Endothelial cell of umbilical vein (primary cell): ENCODE results near the gene CBFA2T3. TPM values are rescaled to one million over a fixed set of nuclear protein-coding genes. Genes with fewer than 3 reads are reported as not detected.

ENCODE experiments used
- BruUV-seq: library from RNA; stranded (reverse); fragments of 400-500 nt; replicated peaks from 2 replicates; lab custom pipeline; 2021; lab: Mats Ljungman, UMichigan
- CTCF ChIA-PET: fragments of 300-600, 350-600 bp; sonication (Branson Sonifier 250); formaldehyde crosslinking; loops from one replicate; lab custom pipeline; 2021; ENCODE audit warnings: antibody characterized with exemption, inconsistent platforms; lab: Charles Lee
- POLR2A ChIA-PET: fragments of 300-600, 350-600 bp; sonication (Branson Sonifier 250); formaldehyde crosslinking; loops from one replicate; lab custom pipeline; 2021; ENCODE audit warnings: antibody characterized with exemption, inconsistent platforms; lab: Charles Lee
- DNase-seq: peaks from one replicate; pipeline ENCODE4 v3.0.0-alpha.2; 2011; ENCODE audit warnings: low read depth, low spot score
- FAIRE-seq: peaks from 2 replicates; lab custom pipeline; 2011; peaks lifted over from hg19 to GRCh38; lab: Jason Lieb, UNC
- H2AFZ ChIP-seq: 2 replicates; pipeline ENCODE4 v1.6.0; 2012; ENCODE audit warnings: low read depth, low read length, control low read depth, inconsistent platforms
- H3K27ac ChIP-seq: 2 replicates; pipeline ENCODE4 v1.5.1; 2011; ENCODE audit warnings: low read depth, mild to moderate bottlenecking, control low read depth, low read length, moderate library complexity; ENCODE audit not compliant: insufficient read depth
- H3K27me3 ChIP-seq, 2 experiments: 2 replicates each; pipeline versions ENCODE4 v1.6.0 to v1.6.1; 2011; ENCODE audit warnings: low read length in 2 of 2, mixed read lengths in 1 of 2; ENCODE audit not compliant: control insufficient read depth in 2 of 2, insufficient read depth in 2 of 2
- H3K36me3 ChIP-seq, 2 experiments: 2 replicates in 1 of 2; 3 replicates in 1 of 2; pipeline ENCODE4 v1.5.1; 2011; ENCODE audit warnings: low read length in 2 of 2, mild to moderate bottlenecking in 1 of 2, moderate library complexity in 1 of 2; ENCODE audit not compliant: control insufficient read depth in 2 of 2, insufficient read depth in 2 of 2; ENCODE audit errors: extremely low read depth in 1 of 2
- H3K4me1 ChIP-seq: 3 replicates; pipeline ENCODE4 v1.5.1; 2011; ENCODE audit warnings: mild to moderate bottlenecking, low read length; ENCODE audit not compliant: control insufficient read depth, insufficient read depth; ENCODE audit errors: extremely low read depth
- H3K4me2 ChIP-seq: 2 replicates; pipeline ENCODE4 v1.6.1; 2011; ENCODE audit warnings: low read length, control low read depth, mixed read lengths; ENCODE audit not compliant: insufficient read depth
- H3K4me3 ChIP-seq, 3 experiments: fragments of 200-600 bp in 1 of 3; sonication (generic), shearing (Covaris generic) in 1 of 3; replicated peaks in 1 of 3; 2 replicates each; pipeline ENCODE4 v1.5.1; 2011 to 2016; ENCODE audit warnings: control low read depth in 3 of 3, low read length in 3 of 3, mild to moderate bottlenecking in 2 of 3, inconsistent platforms in 1 of 3, low read depth in 1 of 3, moderate library complexity in 1 of 3; ENCODE audit not compliant: insufficient read depth in 1 of 3
- H3K79me2 ChIP-seq: 2 replicates; pipeline ENCODE4 v1.6.0; 2012; ENCODE audit warnings: low read length, inconsistent platforms; ENCODE audit not compliant: control insufficient read depth, insufficient read depth
- H3K9ac ChIP-seq: replicated peaks from 2 replicates; pipeline ENCODE3; 2011; ENCODE audit warnings: low read length, control low read depth; ENCODE audit not compliant: insufficient read depth; ENCODE audit errors: extremely low read depth
- H3K9me1 ChIP-seq: replicated peaks from 3 replicates; pipeline ENCODE4 v1.6.0; 2011; ENCODE audit warnings: mild to moderate bottlenecking, low read length; ENCODE audit not compliant: control insufficient read depth, insufficient read depth; ENCODE audit errors: extremely low read depth
- H3K9me3 ChIP-seq: replicated peaks from 2 replicates; pipeline ENCODE4 v1.5.1; 2012; ENCODE audit warnings: low read length, inconsistent platforms; ENCODE audit not compliant: control insufficient read depth, insufficient read depth
- H4K20me1 ChIP-seq: replicated peaks from 2 replicates; pipeline ENCODE3; 2011; ENCODE audit warnings: mild to moderate bottlenecking, low read length; ENCODE audit not compliant: control insufficient read depth, insufficient read depth; ENCODE audit errors: extremely low read depth
- CTCF ChIP-seq, 2 donors: IDR thresholded peaks; 1 replicate in 1 of 2; 2 replicates in 1 of 2; pipeline ENCODE4 v1.5.1; 2011; ENCODE audit warnings: low read length in 2 of 2, mild to moderate bottlenecking in 2 of 2, moderate library complexity in 2 of 2, control low read depth in 1 of 2, inconsistent platforms in 1 of 2, low read depth in 1 of 2; ENCODE audit not compliant: insufficient read depth in 1 of 2; ENCODE audit errors: extremely low read depth in 1 of 2
- EZH2 ChIP-seq: IDR thresholded peaks from 2 replicates; pipeline ENCODE4 v1.6.1; 2012; ENCODE audit warnings: borderline replicate concordance, low read depth, mild to moderate bottlenecking, moderate library complexity, low read length, inconsistent platforms; ENCODE audit not compliant: severe bottlenecking
- FOS ChIP-seq: IDR thresholded peaks from 2 replicates; pipeline ENCODE4 v1.6.1; 2011; ENCODE audit warnings: mild to moderate bottlenecking, low read length, moderate library complexity, borderline replicate concordance; ENCODE audit not compliant: insufficient read depth
- GATA2 ChIP-seq: IDR thresholded peaks from 2 replicates; pipeline ENCODE4 v1.7.0; 2011; ENCODE audit warnings: low read depth, mild to moderate bottlenecking, moderate library complexity, mixed read lengths, low read length; ENCODE audit not compliant: insufficient read length, insufficient read depth
- JUN ChIP-seq: IDR thresholded peaks from 2 replicates; pipeline ENCODE4 v1.6.1; 2011; ENCODE audit warnings: borderline replicate concordance, low read depth; ENCODE audit not compliant: insufficient read length, insufficient read depth
- MAX ChIP-seq: IDR thresholded peaks from 2 replicates; pipeline ENCODE4 v1.6.1; 2011; ENCODE audit not compliant: insufficient read depth, insufficient read length
- MYC ChIP-seq: IDR thresholded peaks from one replicate; pipeline ENCODE4 v1.6.1; 2011; ENCODE audit warnings: mild to moderate bottlenecking, low read depth, low read length
- POLR2A ChIP-seq: IDR thresholded peaks from 2 replicates; pipeline ENCODE4 v1.6.1; 2012; ENCODE audit warnings: low read depth, mild to moderate bottlenecking, control low read depth, low read length
- POLR2AphosphoS5 ChIP-seq: IDR thresholded peaks from 2 replicates; pipeline ENCODE4 v1.6.1; 2012; ENCODE audit warnings: low read depth, mild to moderate bottlenecking, control low read depth, low read length, moderate library complexity; ENCODE audit not compliant: insufficient read depth
- dilution Hi-C: fragments of 300-500 bp; cut with MboI; formaldehyde crosslinking; loops from one replicate; pipeline ENCODE4 v1.15.0; 2019; ENCODE audit warnings: low sequenced_read_pairs; ENCODE audit not compliant: extremely low pct_ligation_motif_present
- intact Hi-C: fragments of 100-400 bp; cut with micrococcal nuclease; formaldehyde crosslinking; loops from one replicate; pipeline ENCODE4 v1.10.0; 2022
- polyA plus RNA-seq, 4 experiments: library from polyadenylated mRNA; depleted of rRNA in 3 of 4; stranded (reverse) in 3 of 4; unstranded in 1 of 4; fragments of >200 nt; gene quantifications; 2 replicates each; pipeline versions ENCODE4 v1.2.1 to v1.2.3, GENCODE V29; 2011 to 2012; ENCODE audit warnings: missing spikeins in 1 of 4
- total RNA-seq: library from RNA; stranded (reverse); gene quantifications from 2 replicates; pipeline ENCODE4 v1.2.3, GENCODE V29; 2021

CBFA2T3 gene
- total and polyA plus RNA-seq, 2 donors (not counting 3 experiments of a cell fraction or from before 2014, with no cell fraction given) = not detected

- no peaks in the 10 kb centered on the region for H3K27me3 ChIP-seq
- intact Hi-C loops = loop anchor here (1.0 kb wide), 1 partner anchor 26 kb away; no protein-coding TSS in a partner anchor
- H3K9ac ChIP-seq = no peak overlapping the region
- H3K79me2 ChIP-seq = no peaks in the 10 kb centered on the region
- dilution Hi-C loops = no loop called here
- POLR2A ChIA-PET = no interaction called here
- no peak overlapping the region for H3K4me3 ChIP-seq
- DNase-seq = no peak
- no TSS peak for BruUV-seq
- peaks cover 4% of the 10 kb centered on the region for H3K4me1 ChIP-seq
- H3K27ac ChIP-seq = no peak overlapping the region
- no peaks in the 10 kb centered on the region for H4K20me1 ChIP-seq
- FAIRE-seq = no peak
- no peaks in the 10 kb centered on the region for H3K9me3 ChIP-seq
- no peak overlapping the region for H2AFZ ChIP-seq
- CTCF ChIA-PET = no interaction called here
- H3K9me1 ChIP-seq = no peaks in the 10 kb centered on the region
- no peaks in the 10 kb centered on the region for H3K36me3 ChIP-seq
- TF ChIP-seq EZH2 (no peak), POLR2A (no peak), GATA2 (no peak), CTCF (IDR thresholded peaks at IDR 0.05; ENCODE audit: extremely low read depth in 1 of 2, insufficient read depth in 1 of 2, low read depth in 1 of 2, low read length in 2 of 2) (no peak), MAX (no peak), JUN (no peak), MYC (no peak), FOS (no peak), POLR2AphosphoS5 (no peak)
- no peak overlapping the region for H3K4me2 ChIP-seq
Observed at GRCh38 chr16:88977812-88978607, 1.0 kb upstream of the CBFA2T3 start.
